Effector CD8-positive, alpha-beta T cell (primary cell): ENCODE measurements around the gene AMOTL2.

Source experiments
- DNase-seq: peaks from one replicate; lab custom pipeline; 2025; lab: John Stamatoyannopoulos, UW

AMOTL2 gene

GRCh38 chr3:134352031-134352671 is 22.1 kb downstream of the AMOTL2 start:
- no peak for DNase-seq

- no peak for DNase-seq
Measured at GRCh38 chr3:134351427-134351826, 22.8 kb downstream of the AMOTL2 start.

GRCh38 chr3:134350861-134351311 is 23.4 kb downstream of the AMOTL2 start:
- no peak for DNase-seq

- DNase-seq = no peak
Measured at GRCh38 chr3:134350266-134350665, 24.0 kb downstream of the AMOTL2 start.

GRCh38 chr3:134348524-134348923 is 25.7 kb downstream of the AMOTL2 start:
- no peak for DNase-seq

GRCh38 chr3:134347551-134347950 is 26.7 kb downstream of the AMOTL2 start:
- DNase-seq = no peak

- DNase-seq = no peak
Measured at GRCh38 chr3:134346744-134347143, 27.5 kb downstream of the AMOTL2 start.

- DNase-seq = no peak
Measured at GRCh38 chr3:134345202-134345601, 29.0 kb downstream of the AMOTL2 start.

GRCh38 chr3:134344560-134344959 is 29.7 kb downstream of the AMOTL2 start:
- DNase-seq = no peak

GRCh38 chr3:134342259-134342658 is 32.0 kb downstream of the AMOTL2 start:
- no peak for DNase-seq

GRCh38 chr3:134341389-134341788 is 32.9 kb downstream of the AMOTL2 start:
- no peak for DNase-seq

- no peak for DNase-seq
Measured at GRCh38 chr3:134340982-134341365, 33.3 kb downstream of the AMOTL2 start.

- no peak for DNase-seq
Measured at GRCh38 chr3:134340362-134340981, 33.8 kb downstream of the AMOTL2 start.

- no peak for DNase-seq
Measured at GRCh38 chr3:134339913-134340312, 34.3 kb downstream of the AMOTL2 start.

GRCh38 chr3:134339331-134339730 is 34.9 kb downstream of the AMOTL2 start:
- DNase-seq = no peak

- no peak for DNase-seq
Measured at GRCh38 chr3:134338516-134339261, 35.6 kb downstream of the AMOTL2 start.

GRCh38 chr3:134338201-134338512 is 36.1 kb downstream of the AMOTL2 start:
- no peak for DNase-seq

- no peak for DNase-seq
Measured at GRCh38 chr3:134337511-134338200, 36.6 kb downstream of the AMOTL2 start.

- DNase-seq = no peak
Measured at GRCh38 chr3:134337071-134337482, 37.2 kb downstream of the AMOTL2 start.

- no peak for DNase-seq
Measured at GRCh38 chr3:134336587-134336986, 37.7 kb downstream of the AMOTL2 start.

GRCh38 chr3:134334901-134335280 is 39.4 kb downstream of the AMOTL2 start:
- no peak for DNase-seq

GRCh38 chr3:134334231-134334900 is 39.9 kb downstream of the AMOTL2 start:
- DNase-seq = no peak
